Frontal cortex (tissue), 4 donors: ENCODE results near the gene PRDX5. TPM values are rescaled to one million over a fixed set of nuclear protein-coding genes. Genes with fewer than 3 reads are reported as not detected.

Experiments
- DNase-seq, 2 donors: peaks; one replicate each; pipeline ENCODE4 v3.0.0; 2012; ENCODE audit warnings: low spot score in 2 of 2
- FAIRE-seq: peaks from 2 replicates; lab custom pipeline; 2012; peaks lifted over from hg19 to GRCh38; lab: Jason Lieb, UNC
- small RNA-seq: library from RNA; depleted of rRNA; stranded (forward); fragments of <200 nt; gene quantifications from one replicate; pipeline ENCODE3, GENCODE V24; 2014
- total RNA-seq: library from RNA; depleted of rRNA; stranded (reverse); fragments of >200 nt; gene quantifications from one replicate; pipeline ENCODE4 v1.2.3, GENCODE V29; 2014
- donor health status: control.
- donor health status: control.
- donor health status: control.

Gene PRDX5
- total RNA-seq, 1 donor from 2014 or later: 129 TPM

- no peak for FAIRE-seq
- no peak for DNase-seq
Measured at GRCh38 chr11:64357904-64358535, 40.1 kb downstream of the PRDX5 start.

- DNase-seq (no peak), FAIRE-seq (no peak)
Measured at GRCh38 chr11:64358536-64358906, 40.6 kb downstream of the PRDX5 start.

DNA sequence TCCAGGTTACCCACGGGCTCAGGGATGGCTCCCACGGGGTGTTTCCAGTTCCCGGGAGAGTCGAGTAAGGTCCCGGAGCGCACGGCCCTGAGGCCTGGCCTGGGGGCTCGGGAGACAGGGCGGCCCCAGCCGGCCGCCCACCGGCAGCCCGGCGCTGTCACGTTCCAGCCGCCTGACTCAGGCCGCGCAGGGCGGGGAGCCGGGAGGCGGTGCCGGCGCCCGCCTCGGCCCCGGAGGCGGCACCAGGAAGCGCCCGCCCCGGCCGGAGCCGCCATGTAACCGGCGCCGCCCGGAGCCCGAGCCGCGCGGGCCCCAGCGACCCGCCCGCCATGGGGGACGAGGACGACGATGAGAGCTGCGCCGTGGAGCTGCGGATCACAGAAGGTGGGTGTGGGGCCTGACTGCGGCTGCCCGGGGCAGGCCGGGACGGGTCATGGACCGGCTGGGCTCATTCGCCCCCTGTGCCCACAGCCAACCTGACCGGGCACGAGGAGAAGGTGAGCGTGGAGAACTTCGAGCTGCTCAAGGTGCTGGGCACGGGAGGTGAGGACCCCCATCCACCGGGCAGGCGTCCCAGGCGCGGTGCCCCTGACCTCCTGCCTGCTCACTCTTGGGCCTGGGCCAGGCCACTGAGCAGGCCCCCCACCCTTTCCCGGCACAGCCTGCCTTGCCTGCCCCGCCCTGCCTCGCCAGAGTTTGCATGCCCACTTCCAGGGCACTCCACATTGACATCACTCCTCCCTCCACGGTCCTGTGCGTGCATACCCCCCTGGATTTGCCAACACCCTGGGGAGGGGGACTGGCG lies 41.2 kb downstream of the PRDX5 start, which contains the start of gene RPS6KA4:
RPS6KA4 (plus strand) TSS at position 256 of the 805 bp plus-strand sequence; CDS start at position 330, 74 bp downstream.
- FAIRE-seq: no peak
- peak; percentile 93 to 94 for DNase-seq

DNA sequence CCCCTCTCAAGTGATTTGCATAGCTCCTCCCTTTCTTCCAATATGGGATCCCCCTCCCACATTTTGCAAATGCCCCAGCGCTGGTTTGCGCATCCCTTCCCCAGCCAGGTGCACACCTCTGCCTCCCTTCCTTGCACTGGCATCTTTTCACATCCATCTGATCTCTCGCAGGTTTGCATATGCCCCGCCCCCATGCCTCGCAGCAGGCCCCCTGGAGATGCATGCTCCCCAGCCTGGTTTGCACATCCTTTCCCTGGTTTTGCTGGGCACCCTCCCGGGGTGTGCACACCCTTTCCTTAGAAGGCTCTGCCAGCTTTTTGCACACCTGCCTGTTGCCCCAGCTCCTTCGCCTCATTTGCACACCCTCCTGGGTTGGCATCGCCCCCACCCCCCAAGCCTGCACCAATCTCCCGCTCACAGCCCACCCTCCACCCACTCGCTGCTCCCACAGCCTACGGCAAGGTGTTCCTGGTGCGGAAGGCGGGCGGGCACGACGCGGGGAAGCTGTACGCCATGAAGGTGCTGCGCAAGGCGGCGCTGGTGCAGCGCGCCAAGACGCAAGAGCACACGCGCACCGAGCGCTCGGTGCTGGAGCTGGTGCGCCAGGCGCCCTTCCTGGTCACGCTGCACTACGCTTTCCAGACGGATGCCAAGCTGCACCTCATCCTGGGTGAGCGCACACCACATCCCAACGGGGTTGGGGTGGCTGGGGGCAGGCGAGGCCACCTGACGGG lies 42.0 kb downstream of the PRDX5 start:
- FAIRE-seq (no peak), DNase-seq (peak; percentile 53 to 66)

- DNase-seq (peak in 1 of 2 donors; percentile 43), FAIRE-seq (no peak)
Measured at GRCh38 chr11:64360448-64360921, 42.6 kb downstream of the PRDX5 start.

DNA sequence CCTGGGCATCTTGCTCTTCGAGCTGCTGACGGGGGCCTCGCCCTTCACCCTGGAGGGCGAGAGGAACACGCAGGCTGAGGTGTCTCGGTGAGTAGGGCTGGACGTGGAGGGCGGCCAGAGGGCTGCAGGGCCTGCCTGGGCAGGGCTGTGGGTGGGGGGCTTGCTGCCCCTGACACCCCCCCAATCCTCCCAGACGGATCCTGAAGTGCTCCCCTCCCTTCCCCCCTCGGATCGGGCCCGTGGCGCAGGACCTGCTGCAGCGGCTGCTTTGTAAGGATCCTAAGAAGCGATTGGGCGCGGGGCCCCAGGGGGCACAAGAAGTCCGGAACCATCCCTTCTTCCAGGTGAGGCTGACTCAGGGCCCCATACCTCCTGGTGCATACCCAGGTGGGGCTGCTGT lies 43.7 kb downstream of the PRDX5 start:
- FAIRE-seq (no peak), DNase-seq (no peak)

- DNase-seq (no peak), FAIRE-seq (no peak)
Measured at GRCh38 chr11:64362339-64362738, 44.4 kb downstream of the PRDX5 start.

- DNase-seq: no peak
- no peak for FAIRE-seq
Measured at GRCh38 chr11:64364435-64364834, 46.5 kb downstream of the PRDX5 start.

GRCh38 chr11:64364911-64365310 lies 47.0 kb downstream of the PRDX5 start:
- FAIRE-seq (no peak), DNase-seq (peak in 1 of 2 donors; percentile 14)

DNA sequence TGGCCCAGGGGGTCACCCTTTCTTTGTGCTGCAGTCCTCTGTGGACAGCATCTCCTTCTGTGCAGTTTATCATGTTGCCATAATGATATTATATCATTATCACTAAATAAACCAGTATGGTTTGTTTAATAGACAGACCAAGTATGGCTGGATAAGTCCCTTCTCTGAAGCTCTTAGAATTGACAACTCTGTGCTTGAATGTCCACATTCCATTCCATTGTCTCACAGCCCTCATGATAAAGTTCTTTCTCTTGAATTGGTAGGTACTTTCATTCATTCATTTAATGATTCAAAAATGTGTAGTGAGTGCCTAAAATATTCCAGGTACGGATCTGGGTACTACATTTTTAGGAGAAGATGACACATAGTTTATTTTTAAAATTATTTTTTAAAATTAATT lies 48.8 kb downstream of the PRDX5 start:
- FAIRE-seq (no peak), DNase-seq (no peak)

DNA sequence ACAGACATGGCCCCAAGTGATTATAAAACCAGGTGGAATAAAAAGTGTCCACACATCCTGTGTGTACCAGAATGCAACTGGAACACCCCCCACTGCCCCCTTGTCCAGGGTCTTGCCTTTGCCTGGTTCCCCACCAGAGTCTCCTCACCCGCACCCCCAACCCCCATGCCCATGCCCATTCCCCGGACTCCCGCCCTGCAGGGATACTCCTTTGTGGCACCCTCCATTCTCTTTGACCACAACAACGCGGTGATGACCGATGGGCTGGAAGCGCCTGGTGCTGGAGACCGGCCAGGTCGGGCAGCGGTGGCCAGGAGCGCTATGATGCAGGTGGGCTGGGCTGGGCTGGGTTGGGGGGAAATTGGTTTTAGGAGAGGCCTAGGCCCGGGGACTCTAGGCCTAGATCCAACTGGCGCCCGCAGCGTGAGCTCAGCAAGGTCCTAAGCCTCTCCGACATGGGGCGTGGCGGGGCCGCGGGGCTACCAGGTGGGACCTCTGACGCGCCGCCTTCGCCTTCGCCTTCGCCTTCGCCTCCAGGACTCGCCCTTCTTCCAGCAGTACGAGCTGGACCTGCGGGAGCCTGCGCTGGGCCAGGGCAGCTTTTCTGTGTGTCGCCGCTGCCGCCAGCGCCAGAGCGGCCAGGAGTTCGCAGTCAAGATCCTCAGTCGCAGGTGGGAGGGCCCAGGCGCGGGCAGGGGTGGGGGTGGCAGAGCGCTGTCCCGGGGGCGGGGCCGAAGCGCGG lies 50.2 kb downstream of the PRDX5 start:
- no peak for FAIRE-seq
- peak in 1 of 2 donors; percentile 26 for DNase-seq

- DNase-seq (peak in 1 of 2 donors; percentile 26), FAIRE-seq (no peak)
Measured at GRCh38 chr11:64368673-64369074, 50.8 kb downstream of the PRDX5 start.

DNA sequence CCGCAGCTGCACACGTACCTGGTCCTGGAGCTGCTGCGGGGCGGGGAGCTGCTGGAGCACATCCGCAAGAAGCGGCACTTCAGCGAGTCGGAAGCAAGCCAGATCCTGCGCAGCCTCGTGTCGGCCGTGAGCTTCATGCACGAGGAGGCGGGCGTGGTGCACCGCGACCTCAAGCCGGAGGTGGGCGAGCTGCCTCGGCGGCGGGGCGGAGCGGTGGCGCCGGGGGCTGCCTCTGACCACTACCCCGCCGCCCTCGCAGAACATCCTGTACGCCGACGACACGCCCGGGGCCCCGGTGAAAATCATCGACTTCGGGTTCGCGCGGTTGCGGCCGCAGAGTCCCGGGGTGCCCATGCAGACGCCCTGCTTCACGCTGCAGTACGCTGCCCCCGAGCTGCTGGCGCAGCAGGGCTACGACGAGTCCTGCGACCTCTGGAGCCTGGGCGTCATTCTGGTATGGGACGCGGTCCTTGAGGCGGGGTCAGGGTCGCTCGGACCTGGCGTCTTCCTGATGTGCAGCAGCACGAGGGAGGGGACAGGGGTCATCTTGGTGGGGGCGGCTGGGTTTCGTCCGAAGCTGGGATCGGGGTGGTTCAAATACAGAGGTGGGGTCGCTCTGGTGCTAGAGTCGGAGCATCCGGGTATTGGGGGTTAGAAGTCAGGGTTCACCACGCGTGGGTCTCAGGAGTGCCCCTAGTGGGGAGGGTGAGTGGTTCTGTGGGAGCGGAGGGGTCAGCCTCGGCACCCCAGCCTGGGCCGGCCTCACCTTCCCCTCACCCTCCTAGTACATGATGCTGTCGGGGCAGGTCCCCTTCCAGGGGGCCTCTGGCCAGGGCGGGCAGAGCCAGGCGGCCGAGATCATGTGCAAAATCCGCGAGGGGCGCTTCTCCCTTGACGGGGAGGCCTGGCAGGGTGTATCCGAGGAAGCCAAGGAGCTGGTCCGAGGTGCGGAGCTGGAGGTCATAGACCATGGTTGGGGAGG lies 51.8 kb downstream of the PRDX5 start:
- FAIRE-seq (no peak), DNase-seq (peak in 1 of 2 donors; percentile 38)

- no peak for FAIRE-seq
Measured at GRCh38 chr11:64371201-64371600, 53.3 kb downstream of the PRDX5 start.

More at GRCh38 chr11:64371201-64371600, 53.3 kb downstream of the PRDX5 start:
- DNase-seq: peak in 1 of 2 donors; percentile 40

Small RNA genes within 50 kb of the gene (small RNA-seq; reads per million reads assigned to genes)
- gene MIR1237 (not detected), gene MIR7155 (not detected), gene RF00019 (not detected)

Other genes starting within 250 kb of the PRDX5 start
- 19.6 TPM for gene MACROD1, start 152.0 kb upstream of the PRDX5 start, total RNA-seq
- gene STIP1, start 131.9 kb upstream of the PRDX5 start, total RNA-seq: 91.7 TPM
- 0.41 TPM for gene FERMT3, start 111.4 kb upstream of the PRDX5 start, total RNA-seq
- 10.6 TPM for gene TRPT1, start 91.9 kb upstream of the PRDX5 start, total RNA-seq
- gene NUDT22, start 91.8 kb upstream of the PRDX5 start, total RNA-seq: 12.6 TPM
- 9.8 TPM for gene DNAJC4, start 87.6 kb upstream of the PRDX5 start, total RNA-seq
- gene VEGFB, start 83.5 kb upstream of the PRDX5 start, total RNA-seq: 17.9 TPM
- 26.1 TPM for gene FKBP2, start 77.0 kb upstream of the PRDX5 start, total RNA-seq
- 102 TPM for gene PPP1R14B, start 71.2 kb upstream of the PRDX5 start, total RNA-seq
- gene PLCB3, start 66.6 kb upstream of the PRDX5 start, total RNA-seq: 4.9 TPM
- 44.8 TPM for gene BAD, start 33.5 kb upstream of the PRDX5 start, total RNA-seq
- 9.8 TPM for gene GPR137, start 32.3 kb upstream of the PRDX5 start, total RNA-seq
- 1.6 TPM for gene KCNK4, start 26.8 kb upstream of the PRDX5 start, total RNA-seq
- gene CATSPERZ, start 17.8 kb upstream of the PRDX5 start, total RNA-seq: 0.82 TPM
- gene ESRRA, start 12.6 kb upstream of the PRDX5 start, total RNA-seq: 12.6 TPM
- 103 TPM for gene TRMT112, start 562 bp upstream of the PRDX5 start, total RNA-seq
- 0.82 TPM for gene CCDC88B, start 22.1 kb downstream of the PRDX5 start, total RNA-seq
- 9.4 TPM for gene RPS6KA4, start 41.0 kb downstream of the PRDX5 start, total RNA-seq
- gene SLC22A11, start 237.8 kb downstream of the PRDX5 start, total RNA-seq: not detected